ENCODE results near the gene SMPDL3B. TPM values are rescaled to one million over a fixed set of nuclear protein-coding genes. Genes with fewer than 3 reads are reported as not detected.
A peak's percentile ranks its signal among the peaks of the same experiment; 100 is the strongest.

Gene SMPDL3B, protein sequence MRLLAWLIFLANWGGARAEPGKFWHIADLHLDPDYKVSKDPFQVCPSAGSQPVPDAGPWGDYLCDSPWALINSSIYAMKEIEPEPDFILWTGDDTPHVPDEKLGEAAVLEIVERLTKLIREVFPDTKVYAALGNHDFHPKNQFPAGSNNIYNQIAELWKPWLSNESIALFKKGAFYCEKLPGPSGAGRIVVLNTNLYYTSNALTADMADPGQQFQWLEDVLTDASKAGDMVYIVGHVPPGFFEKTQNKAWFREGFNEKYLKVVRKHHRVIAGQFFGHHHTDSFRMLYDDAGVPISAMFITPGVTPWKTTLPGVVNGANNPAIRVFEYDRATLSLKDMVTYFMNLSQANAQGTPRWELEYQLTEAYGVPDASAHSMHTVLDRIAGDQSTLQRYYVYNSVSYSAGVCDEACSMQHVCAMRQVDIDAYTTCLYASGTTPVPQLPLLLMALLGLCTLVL
- total RNA-seq (under 1 TPM in 2 of 4 donors, not detected in 2; 0.28 to 0.71 TPM), polyA plus RNA-seq (10 to 100 TPM in 2 of 3 donors, 1 to 10 TPM in 1; 7.2 to 19.5 (median 13.6) TPM)

DNA sequence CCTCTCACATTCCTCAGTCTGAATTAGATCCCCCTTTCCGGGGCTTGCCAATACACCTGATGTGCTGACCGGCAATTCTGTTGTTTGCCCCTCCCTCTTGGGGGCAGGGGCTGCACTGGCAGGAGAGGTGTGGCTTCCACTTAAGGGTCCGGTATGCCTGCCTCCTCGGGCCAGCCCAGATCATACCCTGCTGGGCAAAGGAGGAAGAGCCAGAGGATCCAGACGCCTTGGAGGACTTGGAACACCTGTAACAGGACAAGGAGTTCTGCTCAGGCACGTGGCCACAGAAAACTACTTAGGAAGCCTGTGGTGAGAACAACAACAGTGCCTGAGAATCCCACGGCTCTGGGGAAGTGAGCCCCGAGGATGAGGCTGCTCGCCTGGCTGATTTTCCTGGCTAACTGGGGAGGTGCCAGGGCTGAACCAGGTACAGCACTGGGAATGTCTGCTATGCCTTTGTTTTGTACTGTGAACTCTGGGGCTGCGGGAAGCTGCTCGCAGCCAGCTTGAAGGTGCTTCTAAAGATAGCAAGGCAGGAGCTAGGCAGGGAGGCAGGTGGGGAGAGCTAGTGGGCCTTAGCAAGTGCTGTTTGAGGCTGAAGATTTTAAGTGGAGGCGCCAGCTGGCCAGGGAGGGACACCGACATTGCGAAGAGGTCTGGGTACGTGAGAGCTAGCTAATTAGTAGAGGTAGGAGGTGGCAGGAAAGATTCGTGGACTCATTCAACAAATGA is at the start of gene SMPDL3B:
TSS of gene SMPDL3B (plus strand) at position 183 of the 732 bp plus-strand sequence. CDS start at position 367, 184 bp downstream.
- TF ChIP-seq CTCF (IDR thresholded peaks at IDR 0.05) = no peak
- TF ChIP-seq POLR2A (IDR thresholded peaks at IDR 0.05) = no peak
- TF ChIP-seq EP300 (IDR thresholded peaks at IDR 0.05) = no peak
- no peak for TF ChIP-seq POLR2AphosphoS5 (IDR thresholded peaks at IDR 0.05)
- H3K27me3 ChIP-seq = peaks cover 0 to 23% (median 18%) of the 10 kb centered on the region in 3 donors
- H3K4me1 ChIP-seq = no peaks in the 10 kb centered on the region
- intact Hi-C loops (cut with DNase I) = no loop called here
- WGBS, 2 donors = 2 to 7% methylated on average over 16 of the region's 16 CpGs
- H3K9me3 ChIP-seq = no peaks in the 10 kb centered on the region
- no peaks in the 10 kb centered on the region for H3K36me3 ChIP-seq
- DNase-seq = no peak
- H3K4me3 ChIP-seq = no peak within 1 kb of the TSS
- no peak within 1 kb of the TSS for H3K27ac ChIP-seq

GRCh38 chr1:27885114-27885528 is 49.7 kb upstream of the SMPDL3B start:
- peaks cover 0 to 21% (median 0%) of the 10 kb centered on the region in 4 donors for H3K36me3 ChIP-seq
- H3K4me1 ChIP-seq = no peaks in the 10 kb centered on the region
- no peak overlapping the region for H3K4me3 ChIP-seq
- intact Hi-C loops (cut with DNase I) = no loop called here
- H3K27me3 ChIP-seq = no peaks in the 10 kb centered on the region
- peak overlapping the region; percentile 42 to 73 (median 63) for H3K27ac ChIP-seq
- DNase-seq = peak; percentile 60
- WGBS, 2 donors = 81 to 89% methylated on average over 8 of the region's 8 CpGs
- H3K9me3 ChIP-seq = no peaks in the 10 kb centered on the region
- TF ChIP-seq POLR2AphosphoS5 (IDR thresholded peaks at IDR 0.05) (no peak), EP300 (IDR thresholded peaks at IDR 0.05) (no peak), CTCF (IDR thresholded peaks at IDR 0.05) (no peak), POLR2A (IDR thresholded peaks at IDR 0.05) (no peak)

DNA sequence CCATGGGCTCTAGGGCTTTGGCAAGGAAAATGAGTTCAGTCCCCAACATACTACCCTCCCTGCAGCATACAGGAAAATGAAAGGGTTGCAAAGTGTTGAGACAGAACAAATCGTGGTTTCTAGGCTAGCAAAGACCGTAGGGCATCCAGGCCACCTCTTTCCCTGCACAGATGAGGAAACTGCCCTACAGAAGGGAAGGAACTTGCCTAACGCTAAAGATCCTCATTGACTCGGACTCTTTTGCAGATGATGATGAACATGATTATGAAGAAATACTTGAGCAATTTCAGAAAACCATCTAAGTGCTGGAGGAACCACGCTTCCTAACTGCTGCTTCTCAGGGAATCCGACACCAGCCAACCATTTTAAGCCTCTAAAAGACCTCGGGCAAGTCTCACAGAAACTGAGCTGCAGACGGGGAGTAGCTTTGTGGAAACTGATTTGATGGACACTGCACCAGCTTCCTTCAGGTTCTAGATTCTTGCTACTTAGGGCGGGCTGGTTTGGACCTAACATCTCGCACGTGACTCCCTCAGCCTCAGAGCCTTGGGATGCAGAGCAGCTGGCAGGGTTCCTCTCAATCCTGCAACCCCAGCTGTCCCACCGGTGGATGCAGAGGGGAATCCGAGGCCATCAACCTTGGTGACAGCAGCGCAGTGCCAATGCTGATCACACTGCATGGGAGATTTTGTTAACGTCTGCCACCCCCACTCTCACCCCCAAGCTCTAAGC is 49.0 kb upstream of the SMPDL3B start:
- no peaks in the 10 kb centered on the region for H3K27me3 ChIP-seq
- DNase-seq = peak; percentile 60
- H3K27ac ChIP-seq = peak overlapping the region; percentile 42 to 73 (median 63)
- no peak overlapping the region for H3K4me3 ChIP-seq
- H3K36me3 ChIP-seq = peaks cover 0 to 22% (median 0%) of the 10 kb centered on the region in 4 donors
- no peaks in the 10 kb centered on the region for H3K9me3 ChIP-seq
- H3K4me1 ChIP-seq = no peaks in the 10 kb centered on the region
- TF ChIP-seq EP300 (IDR thresholded peaks at IDR 0.05) = peak in 1 of 4 donors; percentile 13
- TF ChIP-seq POLR2A (IDR thresholded peaks at IDR 0.05) = no peak
- TF ChIP-seq CTCF (IDR thresholded peaks at IDR 0.05) = no peak
- TF ChIP-seq POLR2AphosphoS5 (IDR thresholded peaks at IDR 0.05) = peak in 2 of 4 donors; percentile 41 to 57
- intact Hi-C loops (cut with DNase I) = no loop called here
- 84 to 91% methylated on average over 15 of the region's 15 CpGs for WGBS, 2 donors

- no peak for TF ChIP-seq CTCF (IDR thresholded peaks at IDR 0.05)
- TF ChIP-seq POLR2A (IDR thresholded peaks at IDR 0.05) = no peak
- TF ChIP-seq POLR2AphosphoS5 (IDR thresholded peaks at IDR 0.05) = no peak
- TF ChIP-seq EP300 (IDR thresholded peaks at IDR 0.05) = no peak
- Histone ChIP-seq H3K4me1 (no peaks in the 10 kb centered on the region), H3K9me3 (no peaks in the 10 kb centered on the region), H3K27me3 (no peaks in the 10 kb centered on the region), H3K36me3 (peaks cover 0 to 27% (median 0%) of the 10 kb centered on the region in 4 donors), H3K4me3 (no peak overlapping the region), H3K27ac (peak overlapping the region; percentile 34 to 65 (median 46))
- intact Hi-C loops (cut with DNase I) = no loop called here
- WGBS, 2 donors = 63 to 86% methylated on average over 2 of the region's 2 CpGs
- no peak for DNase-seq
These were observed 48.5 kb upstream of the SMPDL3B start for GRCh38 chr1:27886353-27886679.

All from sigmoid colon (tissue), 7 donors.